ENCODE measurements around the gene CELSR1. TPM values are rescaled to one million over a fixed set of nuclear protein-coding genes. Genes with fewer than 3 reads are reported as not detected.

Gene CELSR1
- total and polyA plus RNA-seq, 8 donors, result 0.75 to 3.2 (median 1.2) TPM

DNA sequence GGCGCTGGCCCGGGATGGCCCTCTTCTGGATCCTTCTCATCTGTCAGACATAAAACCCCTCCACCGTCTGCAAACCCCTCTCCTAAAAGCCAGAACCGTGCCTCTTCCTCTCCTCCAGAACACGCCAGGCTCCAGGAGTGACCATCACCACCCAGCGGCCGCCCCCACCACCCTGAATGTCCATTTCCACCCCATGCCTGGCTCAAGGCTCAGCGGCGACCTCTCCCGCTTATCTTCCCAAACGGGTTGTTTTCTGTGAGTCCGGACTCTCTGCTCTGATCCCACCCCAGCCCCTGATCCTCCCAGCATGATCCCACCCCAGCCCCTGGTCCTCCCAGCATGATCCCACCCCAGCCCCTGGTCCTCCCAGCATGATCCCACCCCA is 37.6 kb downstream of the CELSR1 start:
- DNase-seq, result no peak
- intact Hi-C loops (cut with DNase I), result no loop called here
- no peak for ATAC-seq
- H3K36me3 ChIP-seq, result no peaks in the 10 kb centered on the region
- TF ChIP-seq, protein P1, sequence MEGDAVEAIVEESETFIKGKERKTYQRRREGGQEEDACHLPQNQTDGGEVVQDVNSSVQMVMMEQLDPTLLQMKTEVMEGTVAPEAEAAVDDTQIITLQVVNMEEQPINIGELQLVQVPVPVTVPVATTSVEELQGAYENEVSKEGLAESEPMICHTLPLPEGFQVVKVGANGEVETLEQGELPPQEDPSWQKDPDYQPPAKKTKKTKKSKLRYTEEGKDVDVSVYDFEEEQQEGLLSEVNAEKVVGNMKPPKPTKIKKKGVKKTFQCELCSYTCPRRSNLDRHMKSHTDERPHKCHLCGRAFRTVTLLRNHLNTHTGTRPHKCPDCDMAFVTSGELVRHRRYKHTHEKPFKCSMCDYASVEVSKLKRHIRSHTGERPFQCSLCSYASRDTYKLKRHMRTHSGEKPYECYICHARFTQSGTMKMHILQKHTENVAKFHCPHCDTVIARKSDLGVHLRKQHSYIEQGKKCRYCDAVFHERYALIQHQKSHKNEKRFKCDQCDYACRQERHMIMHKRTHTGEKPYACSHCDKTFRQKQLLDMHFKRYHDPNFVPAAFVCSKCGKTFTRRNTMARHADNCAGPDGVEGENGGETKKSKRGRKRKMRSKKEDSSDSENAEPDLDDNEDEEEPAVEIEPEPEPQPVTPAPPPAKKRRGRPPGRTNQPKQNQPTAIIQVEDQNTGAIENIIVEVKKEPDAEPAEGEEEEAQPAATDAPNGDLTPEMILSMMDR (IDR thresholded peaks at IDR 0.05), result no peak
- H3K4me3 ChIP-seq, result no peak overlapping the region
- no peak for FAIRE-seq
- 38 to 47% methylated on average over 12 of the region's 12 CpGs for WGBS, 2 donors
- no peaks in the 10 kb centered on the region for H3K27me3 ChIP-seq
- no peaks in the 10 kb centered on the region for H3K9me3 ChIP-seq
- no peaks in the 10 kb centered on the region for H3K4me1 ChIP-seq
- no peak overlapping the region for H3K27ac ChIP-seq

GRCh38 chr22:46491946-46492345 is 45.5 kb downstream of the CELSR1 start:
- intact Hi-C loops (cut with DNase I), result no loop called here
- no peak for ATAC-seq
- Histone ChIP-seq H3K4me1 (no peaks in the 10 kb centered on the region), H3K4me3 (no peak overlapping the region), H3K27me3 (no peaks in the 10 kb centered on the region), H3K9me3 (no peaks in the 10 kb centered on the region), H3K36me3 (no peaks in the 10 kb centered on the region), H3K27ac (no peak overlapping the region)
- 54 to 60% methylated on average over 11 of the region's 11 CpGs for WGBS, 2 donors
- DNase-seq, result no peak
- FAIRE-seq, result no peak
- TF ChIP-seq, protein P1 (IDR thresholded peaks at IDR 0.05), result no peak

- Histone ChIP-seq H3K36me3 (no peaks in the 10 kb centered on the region), H3K27me3 (no peaks in the 10 kb centered on the region), H3K27ac (no peak overlapping the region), H3K9me3 (no peaks in the 10 kb centered on the region), H3K4me3 (no peak overlapping the region), H3K4me1 (no peaks in the 10 kb centered on the region)
- FAIRE-seq (no peak), ATAC-seq (no peak), DNase-seq (no peak)
- WGBS, 2 donors, result 75 to 86% methylated on average over 11 of the region's 11 CpGs
- intact Hi-C loops (cut with DNase I), result no loop called here
- TF ChIP-seq, protein P1 (IDR thresholded peaks at IDR 0.05), result no peak
Observed at GRCh38 chr22:46490538-46490937, 46.9 kb downstream of the CELSR1 start.

DNA sequence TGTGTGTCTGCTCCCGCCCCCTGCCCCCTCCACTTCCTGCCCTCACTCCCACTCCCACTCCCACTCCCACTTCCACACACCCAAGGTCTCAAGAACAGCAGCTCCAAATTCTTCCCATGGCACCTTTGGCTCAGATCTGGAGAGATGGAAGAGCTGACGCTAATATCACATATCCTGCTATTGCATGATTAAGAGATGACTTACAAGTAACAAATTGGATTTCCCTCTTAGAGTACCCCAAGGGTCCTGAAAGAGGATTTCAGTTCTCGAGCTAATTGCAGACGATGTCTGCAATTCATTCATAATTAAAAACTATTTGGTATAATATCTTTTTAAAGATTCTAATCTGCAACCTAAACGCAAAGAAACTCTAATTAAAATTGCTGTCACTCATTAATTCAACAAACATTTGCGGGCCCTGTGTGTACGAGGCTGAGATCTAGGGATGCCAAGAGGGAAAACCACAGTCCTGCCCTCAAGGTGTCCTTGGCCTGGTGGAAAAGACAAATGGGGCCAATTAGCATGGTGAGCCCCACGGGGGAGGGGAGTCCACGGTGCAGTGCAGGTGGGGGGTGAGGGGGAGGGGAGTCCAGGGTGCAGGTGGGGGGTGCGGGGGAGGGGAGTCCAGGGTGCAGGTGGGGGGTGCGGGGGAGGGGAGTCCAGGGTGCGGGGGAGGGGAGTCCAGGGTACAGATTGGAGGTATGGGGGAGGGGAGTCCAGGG is 50.3 kb downstream of the CELSR1 start:
- Histone ChIP-seq H3K4me3 (no peak overlapping the region), H3K27ac (no peak overlapping the region), H3K36me3 (no peaks in the 10 kb centered on the region), H3K4me1 (no peaks in the 10 kb centered on the region), H3K9me3 (no peaks in the 10 kb centered on the region), H3K27me3 (no peaks in the 10 kb centered on the region)
- no peak for ATAC-seq
- no peak for DNase-seq
- WGBS, 2 donors, result 46 to 57% methylated on average over 11 to 12 of the region's 12 CpGs
- TF ChIP-seq, protein P1 (IDR thresholded peaks at IDR 0.05), result no peak
- no peak for FAIRE-seq
- intact Hi-C loops (cut with DNase I), result no loop called here

DNA sequence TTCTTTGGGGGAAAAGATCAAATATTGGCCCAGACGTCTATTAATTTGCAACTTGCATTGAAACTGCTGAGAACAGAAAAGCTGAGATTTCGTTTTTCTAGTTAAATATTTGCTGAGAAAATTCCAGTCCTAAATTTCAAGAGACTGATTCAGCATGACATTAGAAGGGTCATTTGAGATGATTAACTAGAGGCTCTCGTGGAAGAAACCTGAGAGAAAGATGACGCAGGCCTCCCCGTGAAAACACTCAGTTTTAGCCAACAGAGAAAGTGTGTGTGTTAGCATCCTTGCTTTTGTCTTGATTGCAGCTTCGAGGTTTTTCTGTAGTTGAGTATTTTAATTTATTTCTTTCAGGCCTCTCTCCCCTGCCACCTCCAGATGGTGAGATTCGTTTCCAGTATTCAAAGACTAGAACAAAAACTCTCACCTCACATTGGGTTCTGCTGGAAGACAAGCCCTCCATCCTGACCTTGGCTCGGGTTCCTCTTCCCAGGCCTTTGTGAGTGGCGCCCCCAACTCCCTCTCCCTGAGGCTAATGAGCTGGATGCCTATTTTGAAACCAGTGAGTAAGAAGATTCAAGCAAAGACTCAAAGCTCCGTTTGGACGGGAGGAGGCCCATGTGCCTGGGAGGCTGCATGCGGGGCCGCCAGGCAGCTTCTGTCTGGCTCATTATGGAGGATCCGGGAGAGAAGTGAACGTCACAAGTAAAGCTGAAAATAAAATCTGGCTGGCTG is 52.4 kb downstream of the CELSR1 start:
- Histone ChIP-seq H3K9me3 (no peaks in the 10 kb centered on the region), H3K27me3 (no peaks in the 10 kb centered on the region), H3K4me3 (no peak overlapping the region), H3K4me1 (no peaks in the 10 kb centered on the region), H3K27ac (no peak overlapping the region), H3K36me3 (no peaks in the 10 kb centered on the region)
- intact Hi-C loops (cut with DNase I), result no loop called here
- TF ChIP-seq, protein P1 (IDR thresholded peaks at IDR 0.05), result no peak
- no peak for DNase-seq
- 65 to 70% methylated on average over 15 of the region's 15 CpGs for WGBS, 2 donors
- no peak for FAIRE-seq
- no peak for ATAC-seq

Data from pancreas (tissue), 10 donors.